ENCODE measurements around the gene TBXA2R. TPM values are rescaled to one million over a fixed set of nuclear protein-coding genes. Genes with fewer than 3 reads are reported as not detected.
"Not testable (repeated sequence)": the region's sequence is repeated elsewhere in the genome, so short reads cannot be mapped to it uniquely, and the experiment has no call there.

TBXA2R gene
- 1.8 TPM for total RNA-seq

DNA sequence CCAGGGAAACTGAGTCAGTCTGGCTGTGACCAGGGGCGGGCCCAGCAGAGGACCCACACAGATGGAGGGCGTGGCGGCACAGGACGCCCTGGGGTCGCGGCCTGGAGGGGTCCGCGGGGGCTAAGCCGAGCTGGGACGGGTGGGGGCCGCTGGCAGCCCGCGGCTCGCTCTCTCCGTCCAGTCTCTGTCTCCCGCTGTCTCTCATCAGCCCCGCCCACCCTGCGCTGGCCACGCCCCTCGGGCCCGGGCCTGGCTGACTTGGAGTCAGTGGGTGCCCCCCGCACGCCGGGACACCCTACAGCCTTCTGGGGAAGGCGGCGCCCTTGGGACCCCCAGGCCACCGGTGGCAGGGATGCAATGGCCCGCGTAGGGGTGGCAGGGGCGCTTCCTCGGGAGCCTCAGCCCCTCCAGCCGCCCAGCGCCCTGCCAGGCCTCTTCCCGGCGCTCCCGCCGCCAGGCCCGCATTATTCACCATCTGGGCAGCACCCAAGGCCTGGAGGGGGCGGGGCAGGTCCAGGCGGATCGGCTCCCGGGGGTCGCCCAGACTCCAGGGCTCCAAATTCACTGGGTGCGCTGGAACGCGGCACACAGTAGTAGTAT is at the start of gene TBXA2R:
Gene TBXA2R, minus strand, starts transcription at position 186 of the 600 bp plus-strand sequence. CDS start 6,241 bp downstream, outside the sequence.
- Histone ChIP-seq H3K4me3 (ENCODE audit: low read length) (peak within 1 kb of the TSS; percentile 26), H3K4me1 (ENCODE audit: insufficient read depth, low read length) (peaks cover 30% of the 10 kb centered on the region), H3K27me3 (ENCODE audit: insufficient read depth, low read length) (peaks cover 12% of the 10 kb centered on the region), H3K9me3 (ENCODE audit: low read depth, low read length) (no peaks in the 10 kb centered on the region)

DNA sequence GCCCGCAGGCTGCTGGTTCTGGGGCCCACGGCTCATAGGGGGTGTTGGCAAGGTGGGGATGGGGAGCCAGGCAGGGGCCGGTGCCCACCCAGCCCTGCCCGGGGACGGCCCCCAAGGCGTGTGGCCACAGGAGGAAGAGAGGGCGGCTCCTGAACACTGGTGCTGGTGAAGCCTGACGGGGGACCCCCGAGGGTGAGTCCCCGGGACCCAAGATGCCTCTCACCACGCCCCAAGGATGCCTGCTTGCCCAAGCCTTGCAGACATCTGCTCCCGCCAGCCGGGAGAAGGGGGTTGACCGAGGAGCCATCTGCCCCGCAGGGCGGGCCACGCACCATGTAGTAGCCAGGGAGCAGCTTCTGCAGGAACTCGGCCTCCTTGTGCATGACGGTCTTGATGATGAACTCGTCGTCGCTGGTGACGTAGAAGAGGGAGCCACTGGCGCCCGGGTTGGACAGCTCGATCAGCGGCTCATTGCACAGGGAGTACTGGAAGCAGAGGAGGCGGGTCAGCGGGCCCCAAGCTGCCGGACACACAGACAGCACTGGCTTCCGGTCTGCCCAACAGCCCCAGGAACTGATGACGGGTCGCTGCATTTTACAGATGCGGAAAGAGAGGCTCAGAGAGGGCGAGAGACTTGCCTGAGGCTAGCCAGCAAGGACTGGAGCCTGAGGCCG is 49.5 kb upstream of the TBXA2R start:
- H3K27me3 ChIP-seq (ENCODE audit: insufficient read depth, low read length), result no peaks in the 10 kb centered on the region
- no peaks in the 10 kb centered on the region for H3K4me1 ChIP-seq (ENCODE audit: insufficient read depth, low read length)
- H3K9me3 ChIP-seq (ENCODE audit: low read depth, low read length), result no peaks in the 10 kb centered on the region
- no peak overlapping the region for H3K4me3 ChIP-seq (ENCODE audit: low read length)

DNA sequence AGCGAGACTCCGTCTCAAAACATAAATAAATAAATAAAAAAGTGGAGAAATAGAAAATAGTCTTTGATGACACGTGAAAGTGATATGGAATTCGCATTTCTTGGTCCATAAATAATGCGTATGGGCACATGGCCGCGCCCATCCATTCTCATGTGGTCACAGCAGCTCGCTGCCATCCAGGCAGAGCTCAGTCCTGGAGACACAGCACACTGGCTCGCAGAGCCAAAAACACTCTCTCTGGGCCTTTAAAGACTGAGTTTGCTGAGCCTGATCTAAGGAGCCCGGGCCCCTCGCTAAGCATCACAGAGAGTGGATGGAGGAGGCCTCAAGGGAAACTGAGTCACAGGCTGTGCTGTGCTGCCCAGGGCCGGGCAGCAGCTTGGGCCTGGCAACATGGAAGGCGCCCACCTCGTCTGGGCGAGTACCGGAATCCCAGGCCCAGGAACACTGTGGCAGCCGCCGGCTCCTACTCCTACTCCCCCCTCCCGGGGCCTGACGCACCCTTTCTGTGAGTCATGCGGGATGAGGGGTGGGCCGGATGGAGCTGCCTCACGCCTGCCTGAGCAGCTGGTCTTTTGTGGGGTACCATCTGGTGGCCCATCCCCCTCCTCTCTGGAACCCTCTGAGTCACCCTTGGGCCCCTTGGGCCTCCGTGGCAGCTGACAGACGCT is 48.9 kb upstream of the TBXA2R start:
- Histone ChIP-seq H3K27me3 (ENCODE audit: insufficient read depth, low read length) (no peaks in the 10 kb centered on the region), H3K9me3 (ENCODE audit: low read depth, low read length) (no peaks in the 10 kb centered on the region), H3K4me3 (ENCODE audit: low read length) (no peak overlapping the region), H3K4me1 (ENCODE audit: insufficient read depth, low read length) (no peaks in the 10 kb centered on the region)

DNA sequence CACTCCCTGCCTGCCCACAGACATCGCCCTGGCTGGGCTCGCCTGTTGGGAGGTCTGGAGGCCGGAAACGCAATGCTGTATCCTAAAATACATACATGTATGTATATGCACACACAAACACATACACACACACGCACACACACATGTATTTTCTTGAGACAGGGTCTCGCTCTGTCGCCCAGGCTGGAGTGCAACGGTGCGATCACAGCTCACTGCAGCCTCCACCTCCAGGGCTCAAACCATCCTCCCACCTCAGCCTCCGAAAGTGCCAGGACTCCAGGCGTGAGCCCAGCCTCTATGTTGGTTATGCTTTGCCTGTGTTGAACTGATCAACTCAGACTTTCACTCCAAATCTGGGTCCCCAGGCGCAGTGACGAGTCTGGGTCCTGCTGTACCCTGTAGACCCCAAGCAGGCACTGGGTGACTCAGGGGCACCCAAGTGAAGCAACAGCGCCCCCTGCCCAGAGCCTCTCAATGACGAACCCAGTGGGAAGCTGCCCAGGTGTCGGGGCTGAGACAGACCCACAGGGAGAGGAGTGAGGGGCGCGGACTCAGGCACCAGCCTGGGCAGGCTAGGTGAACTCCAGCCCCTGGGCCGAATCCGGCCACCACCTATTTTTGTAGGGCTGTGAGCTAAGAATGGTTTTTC is 47.3 kb upstream of the TBXA2R start:
- Histone ChIP-seq H3K4me3 (ENCODE audit: low read length) (no peak overlapping the region), H3K4me1 (ENCODE audit: insufficient read depth, low read length) (no peaks in the 10 kb centered on the region), H3K9me3 (ENCODE audit: low read depth, low read length) (no peaks in the 10 kb centered on the region), H3K27me3 (ENCODE audit: insufficient read depth, low read length) (no peaks in the 10 kb centered on the region)

DNA sequence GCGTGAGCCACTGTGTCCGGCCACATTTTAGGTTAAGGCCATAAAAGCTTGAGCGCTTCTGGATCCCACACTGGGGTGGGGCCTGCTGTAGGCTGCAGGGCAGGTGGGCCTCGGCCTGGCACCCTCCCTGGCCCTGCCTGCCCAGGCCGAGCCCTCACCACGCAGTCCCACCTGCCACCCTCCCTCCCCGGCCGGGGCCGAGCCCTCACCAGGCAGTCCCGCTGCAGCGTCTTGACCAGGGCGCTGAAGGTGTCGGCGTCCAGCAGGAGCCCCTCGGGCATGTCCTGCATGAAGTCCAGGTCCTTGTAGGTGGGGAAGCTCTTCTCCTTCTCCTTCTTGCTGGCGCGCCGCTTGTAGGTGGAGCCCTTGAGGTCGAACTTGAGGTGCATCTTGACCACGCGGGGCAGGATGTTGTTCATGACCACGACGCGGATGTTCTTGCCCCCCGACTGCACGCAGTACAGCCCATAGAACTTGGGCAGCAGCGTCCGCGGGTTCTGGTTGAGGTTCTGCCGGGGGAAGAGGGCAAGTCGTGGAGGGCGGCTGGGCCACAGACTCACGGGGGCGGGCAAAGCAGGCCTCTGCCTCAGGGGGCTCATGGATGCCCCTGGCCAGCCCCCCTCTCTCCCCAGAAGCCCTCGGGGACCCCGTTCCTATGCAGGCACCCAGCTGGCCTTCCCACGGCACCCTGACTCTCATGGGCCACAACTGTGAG is 46.6 kb upstream of the TBXA2R start:
- H3K9me3 ChIP-seq (ENCODE audit: low read depth, low read length), result no peaks in the 10 kb centered on the region

DNA sequence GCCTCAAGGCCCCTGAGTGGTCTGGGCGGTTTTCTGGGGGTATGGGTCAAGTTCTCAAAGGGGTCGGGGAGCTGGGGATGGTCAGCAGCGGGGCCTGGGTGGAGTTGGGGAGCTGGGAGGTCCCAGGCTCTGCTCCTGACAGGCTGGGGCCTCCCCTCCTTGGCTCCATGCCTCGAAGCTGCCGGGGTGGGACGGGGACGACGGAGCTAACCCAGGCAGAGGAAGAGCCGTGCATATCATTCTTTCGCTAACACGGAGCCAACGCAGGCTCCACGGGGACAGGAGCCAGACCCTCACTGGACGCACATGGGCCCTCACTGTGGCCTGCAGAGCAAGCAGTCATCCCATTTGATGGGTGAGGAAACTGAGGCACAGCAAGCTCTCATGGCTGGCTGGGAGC is 45.7 kb upstream of the TBXA2R start:
- Histone ChIP-seq H3K9me3 (ENCODE audit: low read depth, low read length) (no peaks in the 10 kb centered on the region), H3K4me1 (ENCODE audit: insufficient read depth, low read length) (no peaks in the 10 kb centered on the region), H3K27me3 (ENCODE audit: insufficient read depth, low read length) (no peaks in the 10 kb centered on the region), H3K4me3 (ENCODE audit: low read length) (no peak overlapping the region)

More for the DNA sequence above, 46.6 kb upstream of the TBXA2R start:
- Histone ChIP-seq H3K27me3 (ENCODE audit: insufficient read depth, low read length) (no peaks in the 10 kb centered on the region), H3K4me3 (ENCODE audit: low read length) (no peak overlapping the region), H3K4me1 (ENCODE audit: insufficient read depth, low read length) (no peaks in the 10 kb centered on the region)

DNA sequence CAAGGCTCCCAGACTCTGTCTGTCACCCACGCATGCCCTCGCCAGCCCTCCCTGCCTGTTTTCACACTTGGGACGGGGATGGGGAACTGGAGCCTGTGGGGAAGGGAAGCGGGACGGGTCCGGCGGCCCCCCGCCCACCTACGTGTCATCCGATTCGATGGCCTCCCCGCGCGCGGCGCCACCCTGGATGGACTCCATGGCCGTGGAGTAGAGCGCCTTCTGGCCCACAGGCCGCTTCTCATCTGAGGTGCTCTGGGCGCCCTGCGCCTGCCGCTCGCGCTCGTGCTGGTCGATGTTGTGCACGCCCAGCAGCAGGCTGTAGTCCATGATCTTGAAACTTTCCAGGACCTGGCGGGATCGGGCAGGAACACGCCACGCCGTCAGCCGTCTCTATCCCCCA is 45.0 kb upstream of the TBXA2R start:
- H3K27me3 ChIP-seq (ENCODE audit: insufficient read depth, low read length), result no peaks in the 10 kb centered on the region
- H3K9me3 ChIP-seq (ENCODE audit: low read depth, low read length), result no peaks in the 10 kb centered on the region
- H3K4me3 ChIP-seq (ENCODE audit: low read length), result no peak overlapping the region
- H3K4me1 ChIP-seq (ENCODE audit: insufficient read depth, low read length), result no peaks in the 10 kb centered on the region

DNA sequence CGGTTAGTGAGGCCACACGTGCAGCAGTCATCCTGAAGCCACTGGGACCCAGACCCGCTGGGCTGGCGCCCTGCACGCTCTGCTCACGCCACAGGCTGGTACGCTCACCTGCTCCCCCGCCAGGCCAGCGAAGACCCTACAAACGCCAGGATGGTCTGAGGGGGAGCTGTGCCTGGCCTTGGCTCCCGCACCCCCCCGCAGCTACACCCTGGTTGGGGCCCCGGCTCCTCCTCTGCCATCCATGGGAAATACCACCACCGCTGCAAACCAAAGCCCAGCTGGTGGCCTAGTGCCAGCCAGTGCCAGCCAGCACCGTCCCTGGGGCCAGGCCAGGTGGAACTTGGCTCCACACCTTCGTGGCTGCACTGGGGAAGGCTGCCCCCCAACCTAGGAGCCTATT is 43.2 kb upstream of the TBXA2R start:
- H3K4me3 ChIP-seq (ENCODE audit: low read length), result no peak overlapping the region
- H3K4me1 ChIP-seq (ENCODE audit: insufficient read depth, low read length), result no peaks in the 10 kb centered on the region
- no peaks in the 10 kb centered on the region for H3K9me3 ChIP-seq (ENCODE audit: low read depth, low read length)

DNA sequence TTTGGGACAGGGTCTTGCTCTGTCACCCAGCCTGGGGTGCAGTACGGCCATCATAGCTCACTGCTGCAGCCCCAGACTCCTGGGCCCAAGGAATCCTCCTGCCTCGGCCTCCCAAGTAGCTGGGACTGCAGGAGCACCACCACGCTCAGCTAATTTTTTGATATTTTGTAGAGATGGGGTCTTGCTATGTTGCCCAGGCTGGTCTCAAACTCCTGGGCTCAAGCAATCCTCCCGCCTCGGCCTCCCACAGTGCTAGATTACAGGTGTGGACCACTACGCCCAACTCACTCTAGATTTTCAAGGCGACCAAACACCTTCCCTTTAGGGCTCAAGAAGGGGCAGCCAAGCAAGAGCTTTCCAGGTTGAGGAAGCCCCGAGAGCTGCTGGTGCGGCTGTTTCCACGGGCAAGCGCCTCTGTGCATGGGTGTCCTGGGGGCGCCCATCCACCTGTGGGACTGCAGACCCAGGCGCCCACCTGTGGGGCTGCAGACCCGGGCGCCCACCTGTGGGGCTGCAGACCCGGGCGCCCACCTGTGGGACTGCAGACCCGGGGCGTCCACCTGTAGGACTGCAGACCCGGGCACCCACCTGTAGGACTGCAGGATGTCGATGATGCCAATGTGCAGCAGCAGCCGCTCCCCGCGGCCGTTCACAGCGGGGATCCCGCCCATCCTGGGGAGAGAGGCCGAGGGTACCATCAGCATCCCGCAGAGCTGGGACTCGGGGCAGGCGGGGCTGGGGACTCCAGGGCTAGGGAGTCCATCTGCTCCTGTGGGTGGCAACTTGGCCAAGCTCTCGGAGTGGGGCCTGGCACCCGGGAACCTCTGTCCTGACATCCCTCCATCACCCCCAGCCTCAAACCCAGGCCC is 41.6 kb upstream of the TBXA2R start:
- Histone ChIP-seq H3K4me3 (ENCODE audit: low read length) (no peak overlapping the region), H3K9me3 (ENCODE audit: low read depth, low read length) (no peaks in the 10 kb centered on the region), H3K27me3 (ENCODE audit: insufficient read depth, low read length) (no peaks in the 10 kb centered on the region), H3K4me1 (ENCODE audit: insufficient read depth, low read length) (no peaks in the 10 kb centered on the region)

More for the DNA sequence above, 43.2 kb upstream of the TBXA2R start:
- H3K27me3 ChIP-seq (ENCODE audit: insufficient read depth, low read length), result no peaks in the 10 kb centered on the region

DNA sequence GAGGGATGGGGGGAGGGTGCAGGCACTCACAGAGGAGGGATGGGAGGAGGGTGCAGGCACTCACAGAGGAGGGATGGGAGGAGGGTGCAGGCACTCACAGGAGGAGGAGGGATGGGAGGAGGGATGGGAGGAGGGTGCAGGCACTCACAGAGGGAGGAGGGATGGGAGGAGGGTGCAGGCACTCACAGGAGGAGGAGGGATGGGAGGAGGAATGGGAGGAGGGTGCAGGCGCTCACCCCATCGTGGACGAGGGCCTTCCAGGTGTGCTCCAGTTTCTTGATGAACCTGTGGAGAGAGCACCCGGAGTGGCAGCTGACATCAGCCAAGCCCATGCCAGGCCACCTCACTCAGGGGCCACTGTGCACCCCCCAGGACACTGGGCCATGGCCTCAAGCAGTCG is 40.4 kb upstream of the TBXA2R start:
- H3K9me3 ChIP-seq (ENCODE audit: low read depth, low read length); H3K27me3 ChIP-seq (ENCODE audit: insufficient read depth, low read length); H3K4me3 ChIP-seq (ENCODE audit: low read length); H3K4me1 ChIP-seq (ENCODE audit: insufficient read depth, low read length): not testable (repeated sequence)

DNA sequence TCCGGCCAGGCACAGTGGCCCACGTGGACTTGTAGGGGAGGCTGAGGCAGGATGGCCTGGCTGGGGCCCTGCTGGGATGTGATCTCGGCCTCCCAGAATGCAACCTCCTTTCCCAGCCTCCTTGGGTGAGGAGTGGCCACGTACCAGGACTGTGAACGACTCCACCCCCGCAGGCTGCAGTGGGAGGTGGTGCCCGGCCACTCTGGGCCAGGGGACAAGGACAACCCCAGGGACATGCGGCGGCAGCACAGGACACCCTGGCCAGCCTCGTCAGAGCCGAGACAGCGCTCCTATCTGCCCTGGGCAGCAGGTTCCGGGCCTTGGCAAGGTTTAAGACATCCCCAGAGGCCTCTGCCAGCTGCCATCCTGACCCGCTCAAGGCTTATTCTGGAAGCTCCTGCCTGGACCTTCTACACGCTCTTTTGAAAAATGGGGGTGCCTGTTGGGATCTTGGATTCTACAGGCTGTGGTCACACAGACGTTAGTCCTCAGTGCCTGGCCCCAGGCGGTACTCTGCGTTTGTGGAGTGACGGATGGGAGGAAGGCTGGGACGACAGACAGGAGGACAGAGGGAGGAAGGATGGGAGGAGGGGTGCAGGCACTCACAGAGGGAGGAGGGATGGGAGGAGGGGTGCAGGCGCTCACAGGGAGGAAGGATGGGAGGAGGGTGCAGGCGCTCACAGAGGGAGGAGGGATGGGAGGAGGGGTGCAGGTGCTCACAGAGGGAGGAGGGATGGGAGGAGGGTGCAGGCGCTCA is 39.8 kb upstream of the TBXA2R start:
- no peak overlapping the region for H3K4me3 ChIP-seq (ENCODE audit: low read length)
- no peaks in the 10 kb centered on the region for H3K4me1 ChIP-seq (ENCODE audit: insufficient read depth, low read length)
- no peaks in the 10 kb centered on the region for H3K9me3 ChIP-seq (ENCODE audit: low read depth, low read length)
- H3K27me3 ChIP-seq (ENCODE audit: insufficient read depth, low read length), result no peaks in the 10 kb centered on the region

DNA sequence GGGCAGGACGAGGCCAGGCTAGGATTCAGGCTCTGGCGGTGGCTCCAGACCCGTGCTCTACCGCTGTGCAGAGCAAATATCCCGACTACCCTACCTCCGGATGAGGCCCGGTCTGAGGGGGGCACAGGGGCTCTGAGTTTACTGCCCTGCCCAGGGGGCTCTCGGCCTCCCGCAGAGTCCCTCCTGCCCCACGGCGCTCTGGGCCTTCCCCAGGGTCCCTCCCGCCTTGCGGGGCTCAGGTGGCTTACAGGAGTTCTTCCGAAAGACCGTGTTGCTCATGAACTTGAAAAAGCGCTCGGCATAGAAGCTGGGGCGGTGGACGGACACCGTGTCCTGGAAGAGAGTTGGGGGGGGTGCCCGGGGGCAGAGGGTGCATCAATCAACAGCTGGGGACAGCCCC is 39.1 kb upstream of the TBXA2R start:
- no peaks in the 10 kb centered on the region for H3K4me1 ChIP-seq (ENCODE audit: insufficient read depth, low read length)
- no peak overlapping the region for H3K4me3 ChIP-seq (ENCODE audit: low read length)
- H3K9me3 ChIP-seq (ENCODE audit: low read depth, low read length), result no peaks in the 10 kb centered on the region
- H3K27me3 ChIP-seq (ENCODE audit: insufficient read depth, low read length), result no peaks in the 10 kb centered on the region

DNA sequence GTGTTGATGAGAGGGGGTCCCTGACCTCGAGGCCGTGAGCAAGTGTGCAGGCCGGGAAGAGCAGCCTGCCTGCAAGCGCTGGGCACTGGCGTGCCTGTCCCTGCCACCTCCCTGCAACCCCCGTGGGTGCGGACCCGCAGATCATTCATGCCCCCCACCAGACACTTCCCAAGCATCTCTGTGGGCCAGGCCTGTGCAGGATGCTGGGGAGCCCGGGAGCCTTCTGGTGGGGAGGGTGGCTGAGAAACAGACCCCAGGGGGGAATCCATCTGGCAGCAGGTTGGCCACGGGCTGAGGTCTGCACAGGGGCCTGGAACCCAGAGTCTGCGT is 38.4 kb upstream of the TBXA2R start:
- Histone ChIP-seq H3K27me3 (ENCODE audit: insufficient read depth, low read length) (no peaks in the 10 kb centered on the region), H3K4me1 (ENCODE audit: insufficient read depth, low read length) (no peaks in the 10 kb centered on the region), H3K4me3 (ENCODE audit: low read length) (no peak overlapping the region), H3K9me3 (ENCODE audit: low read depth, low read length) (no peaks in the 10 kb centered on the region)
